ENCODE measurements around the gene C1QTNF4. TPM values are rescaled to one million over a fixed set of nuclear protein-coding genes. Genes with fewer than 3 reads are reported as not detected.

Gene C1QTNF4
- total RNA-seq, 1 donor from 2014 or later = 0.13 TPM

Other genes with a start within 250 kb of the C1QTNF4 start
- gene MYBPC3, start 241.7 kb downstream of the C1QTNF4 start, total RNA-seq = not detected in 2 replicates
- gene SPI1, start 215.9 kb downstream of the C1QTNF4 start, total RNA-seq = not detected in 2 replicates
- 124 and 131 TPM in 2 replicates for gene SLC39A13, start 185.8 kb downstream of the C1QTNF4 start, total RNA-seq
- 257 and 296 TPM in 2 replicates for gene PSMC3, start 168.0 kb downstream of the C1QTNF4 start, total RNA-seq
- gene RAPSN, start 145.3 kb downstream of the C1QTNF4 start, total RNA-seq = 321 and 358 TPM in 2 replicates
- gene CELF1, start 41.3 kb downstream of the C1QTNF4 start, total RNA-seq = 74.7 and 127 TPM in 2 replicates
- gene PTPMT1, start 28.8 kb downstream of the C1QTNF4 start, total RNA-seq = 79.1 and 79.7 TPM in 2 replicates
- 20.8 and 24.1 TPM in 2 replicates for gene KBTBD4, start 15.4 kb downstream of the C1QTNF4 start, total RNA-seq
- gene NDUFS3, start 15.3 kb downstream of the C1QTNF4 start, total RNA-seq = 111 and 133 TPM in 2 replicates
- gene FAM180B, start 7.7 kb downstream of the C1QTNF4 start, total RNA-seq = 1.8 and 2.8 TPM in 2 replicates
- 88.2 and 91.7 TPM in 2 replicates for gene MTCH2, start 48.1 kb upstream of the C1QTNF4 start, total RNA-seq
- gene AGBL2, start 121.0 kb upstream of the C1QTNF4 start, total RNA-seq = 0.05 and 0.67 TPM in 2 replicates
- gene FNBP4, start 172.9 kb upstream of the C1QTNF4 start, total RNA-seq = 47.2 and 76.6 TPM in 2 replicates